ENCODE measurements around the gene LUZP2.

The LUZP2 gene

GRCh38 chr11:24716403-24716802 is 219.6 kb downstream of the LUZP2 start:
- no peak for DNase-seq (ENCODE audit: low read depth in 3 of 3)

GRCh38 chr11:24723231-24723630 is 226.4 kb downstream of the LUZP2 start:
- DNase-seq (ENCODE audit: low read depth in 3 of 3) = no peak

- DNase-seq (ENCODE audit: low read depth in 3 of 3) = no peak
Measured at GRCh38 chr11:24731554-24731953, 234.7 kb downstream of the LUZP2 start.

GRCh38 chr11:24734742-24735237 is 237.9 kb downstream of the LUZP2 start:
- no peak for DNase-seq (ENCODE audit: low read depth in 3 of 3)

GRCh38 chr11:24738972-24739371 is 242.1 kb downstream of the LUZP2 start:
- no peak for DNase-seq (ENCODE audit: low read depth in 3 of 3)

- DNase-seq (ENCODE audit: low read depth in 3 of 3) = no peak
Measured at GRCh38 chr11:24739637-24740036, 242.8 kb downstream of the LUZP2 start.

- no peak for DNase-seq (ENCODE audit: low read depth in 3 of 3)
Measured at GRCh38 chr11:24747275-24748251, 250.7 kb downstream of the LUZP2 start.

GRCh38 chr11:24748261-24748660 is 251.4 kb downstream of the LUZP2 start:
- no peak for DNase-seq (ENCODE audit: low read depth in 3 of 3)

GRCh38 chr11:24754406-24754805 is 257.6 kb downstream of the LUZP2 start:
- DNase-seq (ENCODE audit: low read depth in 3 of 3) = no peak

- no peak for DNase-seq (ENCODE audit: low read depth in 3 of 3)
Measured at GRCh38 chr11:24755260-24755839, 258.5 kb downstream of the LUZP2 start.

GRCh38 chr11:24759742-24760141 is 262.9 kb downstream of the LUZP2 start:
- DNase-seq (ENCODE audit: low read depth in 3 of 3) = no peak

GRCh38 chr11:24760681-24761080 is 263.8 kb downstream of the LUZP2 start:
- DNase-seq (ENCODE audit: low read depth in 3 of 3) = no peak

GRCh38 chr11:24762076-24762475 is 265.2 kb downstream of the LUZP2 start:
- no peak for DNase-seq (ENCODE audit: low read depth in 3 of 3)

GRCh38 chr11:24767411-24767810 is 270.6 kb downstream of the LUZP2 start:
- DNase-seq (ENCODE audit: low read depth in 3 of 3) = no peak

GRCh38 chr11:24773322-24773721 is 276.5 kb downstream of the LUZP2 start:
- DNase-seq (ENCODE audit: low read depth in 3 of 3) = no peak

GRCh38 chr11:24779791-24780190 is 282.9 kb downstream of the LUZP2 start:
- DNase-seq (ENCODE audit: low read depth in 3 of 3) = no peak

GRCh38 chr11:24781288-24781687 is 284.4 kb downstream of the LUZP2 start:
- no peak for DNase-seq (ENCODE audit: low read depth in 3 of 3)

- DNase-seq (ENCODE audit: low read depth in 3 of 3) = no peak
Measured at GRCh38 chr11:24793479-24793878, 296.6 kb downstream of the LUZP2 start.

- no peak for DNase-seq (ENCODE audit: low read depth in 3 of 3)
Measured at GRCh38 chr11:24794064-24794463, 297.2 kb downstream of the LUZP2 start.

GRCh38 chr11:24805671-24806070 is 308.8 kb downstream of the LUZP2 start:
- no peak for DNase-seq (ENCODE audit: low read depth in 3 of 3)

- DNase-seq (ENCODE audit: low read depth in 3 of 3) = no peak
Measured at GRCh38 chr11:24808173-24808572, 311.3 kb downstream of the LUZP2 start.

- DNase-seq (ENCODE audit: low read depth in 3 of 3) = no peak
Measured at GRCh38 chr11:24819006-24819405, 322.2 kb downstream of the LUZP2 start.

GRCh38 chr11:24819863-24820434 is 323.1 kb downstream of the LUZP2 start:
- no peak for DNase-seq (ENCODE audit: low read depth in 3 of 3)
